GM10847 (cell line): ENCODE data around the gene CLDN12.

Source experiments
- POLR2A ChIP-seq: IDR thresholded peaks from 2 replicates; pipeline ENCODE4 v1.6.1; 2011; ENCODE audit not compliant: insufficient read length; ENCODE audit errors: extremely low read depth

The CLDN12 gene

GRCh38 chr7:90403174-90404113 lies at the start of gene CLDN12:
Gene CLDN12 (plus strand): TSS chr7:90403461. CDS start chr7:90412677, 9,216 bp downstream.
- TF ChIP-seq POLR2A = peak; percentile 34

GRCh38 chr7:90383422-90383821 lies 19.8 kb upstream of the CLDN12 start:
- TF ChIP-seq POLR2A = no peak

GRCh38 chr7:90383861-90384260 lies 19.4 kb upstream of the CLDN12 start:
- no peak for TF ChIP-seq POLR2A

GRCh38 chr7:90384433-90384832 lies 18.8 kb upstream of the CLDN12 start:
- TF ChIP-seq POLR2A = no peak

- no peak for TF ChIP-seq POLR2A
Observed at GRCh38 chr7:90387470-90388240, 15.6 kb upstream of the CLDN12 start.

- no peak for TF ChIP-seq POLR2A
Observed at GRCh38 chr7:90390926-90391325, 12.3 kb upstream of the CLDN12 start.

GRCh38 chr7:90391488-90391887 lies 11.8 kb upstream of the CLDN12 start:
- no peak for TF ChIP-seq POLR2A

GRCh38 chr7:90396420-90396819 lies 6.8 kb upstream of the CLDN12 start:
- no peak for TF ChIP-seq POLR2A

- no peak for TF ChIP-seq POLR2A
Observed at GRCh38 chr7:90401989-90402388, 1.3 kb upstream of the CLDN12 start.

GRCh38 chr7:90402785-90403173 lies 482 bp upstream of the CLDN12 start:
- no peak for TF ChIP-seq POLR2A

- no peak for TF ChIP-seq POLR2A
Observed at GRCh38 chr7:90404777-90405176, 1.5 kb downstream of the CLDN12 start.

GRCh38 chr7:90407484-90407821 lies 4.2 kb downstream of the CLDN12 start:
- TF ChIP-seq POLR2A = no peak

- TF ChIP-seq POLR2A = no peak
Observed at GRCh38 chr7:90408142-90408541, 4.9 kb downstream of the CLDN12 start.

- no peak for TF ChIP-seq POLR2A
Observed at GRCh38 chr7:90409667-90410066, 6.4 kb downstream of the CLDN12 start.

GRCh38 chr7:90411510-90411909 lies 8.2 kb downstream of the CLDN12 start:
- TF ChIP-seq POLR2A = no peak
